C4-2B (cell line): ENCODE results near the gene MOSPD3.

Experiments used
- ZFX ChIP-seq: fragments of 450-650 bp; IDR thresholded peaks from 2 replicates; pipeline ENCODE4 v1.6.1; 2017
- TF ChIP-seq, protein P1 (sequence below): fragments of 450-650 bp; conservative IDR thresholded peaks from 2 replicates; pipeline ENCODE4 v1.5.1; 2017; ENCODE audit warnings: mild to moderate bottlenecking

DNA sequence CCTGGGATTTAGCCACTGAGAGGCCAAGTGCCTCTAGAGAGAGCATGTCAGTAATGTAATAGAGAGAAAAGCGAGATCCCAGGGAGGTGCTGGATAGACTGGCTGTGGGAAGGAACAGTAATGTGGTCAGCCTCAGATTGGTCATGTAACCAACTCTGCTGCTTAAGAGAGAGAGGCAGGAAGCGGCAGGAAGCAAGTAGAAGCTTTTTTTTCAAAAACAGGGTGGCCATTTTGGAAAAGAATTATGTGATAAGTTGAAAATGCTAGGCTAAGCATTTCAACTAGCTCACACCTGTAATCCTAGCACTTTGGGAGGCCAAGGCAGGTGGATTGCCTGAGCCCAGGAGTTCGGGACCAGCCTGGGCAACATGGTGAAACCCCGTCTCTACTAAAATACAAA is 13.9 kb upstream of the MOSPD3 start:
- TF ChIP-seq, protein P1, sequence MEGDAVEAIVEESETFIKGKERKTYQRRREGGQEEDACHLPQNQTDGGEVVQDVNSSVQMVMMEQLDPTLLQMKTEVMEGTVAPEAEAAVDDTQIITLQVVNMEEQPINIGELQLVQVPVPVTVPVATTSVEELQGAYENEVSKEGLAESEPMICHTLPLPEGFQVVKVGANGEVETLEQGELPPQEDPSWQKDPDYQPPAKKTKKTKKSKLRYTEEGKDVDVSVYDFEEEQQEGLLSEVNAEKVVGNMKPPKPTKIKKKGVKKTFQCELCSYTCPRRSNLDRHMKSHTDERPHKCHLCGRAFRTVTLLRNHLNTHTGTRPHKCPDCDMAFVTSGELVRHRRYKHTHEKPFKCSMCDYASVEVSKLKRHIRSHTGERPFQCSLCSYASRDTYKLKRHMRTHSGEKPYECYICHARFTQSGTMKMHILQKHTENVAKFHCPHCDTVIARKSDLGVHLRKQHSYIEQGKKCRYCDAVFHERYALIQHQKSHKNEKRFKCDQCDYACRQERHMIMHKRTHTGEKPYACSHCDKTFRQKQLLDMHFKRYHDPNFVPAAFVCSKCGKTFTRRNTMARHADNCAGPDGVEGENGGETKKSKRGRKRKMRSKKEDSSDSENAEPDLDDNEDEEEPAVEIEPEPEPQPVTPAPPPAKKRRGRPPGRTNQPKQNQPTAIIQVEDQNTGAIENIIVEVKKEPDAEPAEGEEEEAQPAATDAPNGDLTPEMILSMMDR = no peak
- no peak for TF ChIP-seq ZFX
